Iris pigment epithelial cell (primary cell): Measurements from ENCODE around the gene AKAP9.
"Not testable (repeated sequence)": the region's sequence is repeated elsewhere in the genome, so short reads cannot be mapped to it uniquely, and the experiment has no call there.

Source experiments
- DNase-seq: peaks from one replicate; pipeline ENCODE4 v3.0.0-alpha.2; 2011; ENCODE audit warnings: low read depth

AKAP9 gene

GRCh38 chr7:91946549-91946948, 5.9 kb downstream of the AKAP9 start:
- DNase-seq: no peak

- DNase-seq: no peak
Measured at GRCh38 chr7:91947948-91948347, 7.3 kb downstream of the AKAP9 start.

- DNase-seq: peak; percentile 37
Measured at GRCh38 chr7:91949221-91950009, 8.8 kb downstream of the AKAP9 start.

- peak; percentile 36 for DNase-seq
Measured at GRCh38 chr7:91953618-91954017, 13.0 kb downstream of the AKAP9 start.

GRCh38 chr7:91956464-91956863, 15.8 kb downstream of the AKAP9 start:
- DNase-seq: not testable (repeated sequence)

- DNase-seq: no peak
Measured at GRCh38 chr7:91957232-91957631, 16.6 kb downstream of the AKAP9 start.

GRCh38 chr7:91957823-91958222, 17.2 kb downstream of the AKAP9 start:
- DNase-seq: peak; percentile 47

- no peak for DNase-seq
Measured at GRCh38 chr7:91959023-91959422, 18.4 kb downstream of the AKAP9 start.

- no peak for DNase-seq
Measured at GRCh38 chr7:91961816-91962215, 21.2 kb downstream of the AKAP9 start.

- no peak for DNase-seq
Measured at GRCh38 chr7:91962419-91962818, 21.8 kb downstream of the AKAP9 start.

- not testable (repeated sequence) for DNase-seq
Measured at GRCh38 chr7:91967513-91967912, 26.9 kb downstream of the AKAP9 start.

GRCh38 chr7:91973639-91974038, 33.0 kb downstream of the AKAP9 start:
- DNase-seq: no peak

GRCh38 chr7:91974066-91974465, 33.4 kb downstream of the AKAP9 start:
- no peak for DNase-seq

GRCh38 chr7:91976743-91977142, 36.1 kb downstream of the AKAP9 start:
- no peak for DNase-seq

- no peak for DNase-seq
Measured at GRCh38 chr7:91979590-91979989, 38.9 kb downstream of the AKAP9 start.

- DNase-seq: not testable (repeated sequence)
Measured at GRCh38 chr7:91982352-91982751, 41.7 kb downstream of the AKAP9 start.

- no peak for DNase-seq
Measured at GRCh38 chr7:91988213-91988612, 47.6 kb downstream of the AKAP9 start.

- DNase-seq: peak; percentile 11
Measured at GRCh38 chr7:91993976-91994375, 53.3 kb downstream of the AKAP9 start.

- DNase-seq: no peak
Measured at GRCh38 chr7:91995391-91996105, 54.9 kb downstream of the AKAP9 start.

GRCh38 chr7:91999631-92000565, 59.2 kb downstream of the AKAP9 start:
- no peak for DNase-seq

- no peak for DNase-seq
Measured at GRCh38 chr7:92002720-92003119, 62.1 kb downstream of the AKAP9 start.

GRCh38 chr7:92006046-92006445, 65.4 kb downstream of the AKAP9 start:
- DNase-seq: no peak
